Right ventricle myocardium superior (tissue), 1 donor: ENCODE measurements around the gene HRK. TPM values are rescaled to one million over a fixed set of nuclear protein-coding genes. Genes with fewer than 3 reads are reported as not detected.

Source experiments
- ATAC-seq: fragments of 200-7000 bp; cut with Tn5 transposase; one replicate; pipeline ENCODE4 v1.9.1; 2020; ENCODE audit warnings: mild to moderate bottlenecking; ENCODE audit not compliant: poor library complexity
- DNase-seq: peaks from one replicate; pipeline ENCODE4 v3.0.0-alpha.2; 2020
- intact Hi-C: fragments of 100-400 bp; cut with DNase I; formaldehyde crosslinking; loops from one replicate; pipeline ENCODE4 v1.11.2; 2022
- long read RNA-seq: library from polyadenylated mRNA; unstranded; transcript quantifications from one replicate; pipeline ENCODE4 v2.0.0, GENCODE V29; 2021
- total RNA-seq: library from RNA; stranded (reverse); fragmentation: NEBNext Ultra II Directional; extraction: Animal tissue kit (Norgen Biotek cat#: 25700); gene quantifications from one replicate; pipeline ENCODE4 v1.2.1, GENCODE V29; 2021
- donor health status: DM: no; HTN: yes; CAD: no; lungs with severe emphysema.

HRK gene
- total RNA-seq: 0.27 TPM
- long read RNA-seq, full-length matches to known transcripts: 1 of 1 reads
- long read RNA-seq, partial matches to known transcripts: 0 of 1 reads
- long read RNA-seq, other reads (novel, unspliced or antisense): 0 of 1 reads

- intact Hi-C loops: loop anchor here (5.0 kb wide), 1 partner anchor 179 kb away; no protein-coding TSS in a partner anchor
- no peak for DNase-seq
- peak; percentile 21 for ATAC-seq
These were observed at the start of gene HRK for GRCh38 chr12:116881325-116881876. Gene HRK, minus strand, starts transcription at chr12:116881441. Its CDS starts 134 bp downstream, at chr12:116881307.

GRCh38 chr12:116929885-116930284 lies 48.6 kb upstream of the HRK start:
- ATAC-seq: no peak
- intact Hi-C loops: no loop called here
- no peak for DNase-seq

- ATAC-seq: no peak
These were observed 47.3 kb upstream of the HRK start for GRCh38 chr12:116928504-116928903.

DNA sequence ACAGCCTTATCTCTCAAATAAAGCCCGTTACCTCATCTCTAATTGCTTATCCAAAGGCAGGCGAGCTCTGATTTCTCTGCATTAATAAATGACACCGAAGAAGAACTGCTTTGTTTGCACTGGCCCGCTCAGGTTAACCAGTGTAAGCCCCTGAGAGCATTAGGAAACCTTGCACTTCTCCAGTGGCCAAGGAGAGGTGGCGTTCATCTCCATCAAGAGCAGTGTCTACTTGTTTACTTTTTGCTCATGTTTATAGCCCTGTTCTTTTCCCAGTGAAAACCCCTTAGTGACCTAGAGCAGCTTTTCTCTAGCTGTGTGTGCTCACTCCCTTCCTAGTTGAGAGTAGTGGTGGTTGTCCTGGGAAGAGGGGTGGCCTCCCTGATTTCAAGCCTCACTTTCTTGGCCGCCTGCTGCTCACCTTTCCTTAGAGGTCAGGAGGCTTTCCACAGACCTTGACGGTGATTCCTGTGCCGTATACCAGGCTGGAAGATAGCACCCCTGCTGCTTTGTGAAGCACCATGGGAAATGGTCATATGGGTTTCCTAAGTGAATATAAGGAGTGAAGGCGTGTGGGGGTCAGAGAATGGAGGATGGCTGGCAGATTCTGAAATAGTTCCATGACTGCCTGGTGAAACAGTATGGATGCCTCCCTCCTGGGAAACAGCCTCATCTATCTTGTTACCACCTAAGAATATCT lies 46.2 kb upstream of the HRK start:
- DNase-seq (no peak), ATAC-seq (peak; percentile 31)

More at GRCh38 chr12:116928504-116928903, 47.3 kb upstream of the HRK start:
- DNase-seq: no peak
- intact Hi-C loops: no loop called here

GRCh38 chr12:116926283-116927243 lies 45.3 kb upstream of the HRK start:
- intact Hi-C loops: no loop called here
- peak; percentile 72 for ATAC-seq
- no peak for DNase-seq

More for the DNA sequence above, 46.2 kb upstream of the HRK start:
- intact Hi-C loops: no loop called here

DNA sequence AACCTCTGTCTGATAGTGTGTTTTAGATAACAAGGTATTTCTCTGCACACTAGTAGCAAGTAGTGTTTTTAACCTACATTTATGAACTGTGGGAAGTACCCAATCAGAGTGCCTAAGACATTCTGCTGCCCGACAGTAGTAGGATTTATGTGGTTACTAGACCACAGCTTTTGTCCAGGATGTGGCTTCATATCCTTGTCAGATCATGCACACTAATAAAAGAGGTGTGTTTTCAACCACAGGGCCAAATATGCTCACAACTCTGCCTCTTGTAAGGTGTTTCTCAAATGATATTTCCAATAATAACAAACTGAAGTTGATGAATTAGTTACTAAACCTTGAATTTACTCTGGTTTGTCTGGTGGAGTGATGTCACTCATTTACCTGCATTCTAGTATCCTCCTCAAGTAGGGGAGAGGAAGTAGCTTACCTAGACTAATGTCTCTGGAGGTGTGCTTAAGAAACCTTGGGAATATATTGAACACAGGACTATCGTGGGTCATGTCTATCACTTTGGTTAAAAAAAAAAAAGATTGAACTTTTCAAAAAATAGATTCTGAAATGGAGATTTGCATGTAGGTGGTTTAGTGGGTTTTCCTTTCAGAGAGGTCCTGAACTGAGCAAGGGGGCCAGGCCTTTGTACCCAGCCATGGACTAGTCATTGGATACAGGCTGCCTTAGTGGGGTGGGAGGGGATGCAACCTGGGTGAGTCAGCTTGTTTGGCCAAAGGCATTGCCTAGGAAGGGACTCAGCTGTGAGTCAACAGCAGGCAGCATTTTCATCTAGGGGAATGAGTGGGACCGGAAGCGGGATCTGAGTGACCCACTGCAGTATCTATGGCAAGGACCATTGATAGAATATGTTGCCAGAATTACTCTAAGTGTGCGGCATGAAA lies 43.6 kb upstream of the HRK start:
- intact Hi-C loops: no loop called here
- ATAC-seq (no peak), DNase-seq (no peak)

GRCh38 chr12:116922194-116922897 lies 41.1 kb upstream of the HRK start:
- DNase-seq (no peak), ATAC-seq (no peak)
- intact Hi-C loops: no loop called here

GRCh38 chr12:116920939-116921338 lies 39.7 kb upstream of the HRK start:
- DNase-seq (no peak), ATAC-seq (no peak)
- intact Hi-C loops: no loop called here

DNA sequence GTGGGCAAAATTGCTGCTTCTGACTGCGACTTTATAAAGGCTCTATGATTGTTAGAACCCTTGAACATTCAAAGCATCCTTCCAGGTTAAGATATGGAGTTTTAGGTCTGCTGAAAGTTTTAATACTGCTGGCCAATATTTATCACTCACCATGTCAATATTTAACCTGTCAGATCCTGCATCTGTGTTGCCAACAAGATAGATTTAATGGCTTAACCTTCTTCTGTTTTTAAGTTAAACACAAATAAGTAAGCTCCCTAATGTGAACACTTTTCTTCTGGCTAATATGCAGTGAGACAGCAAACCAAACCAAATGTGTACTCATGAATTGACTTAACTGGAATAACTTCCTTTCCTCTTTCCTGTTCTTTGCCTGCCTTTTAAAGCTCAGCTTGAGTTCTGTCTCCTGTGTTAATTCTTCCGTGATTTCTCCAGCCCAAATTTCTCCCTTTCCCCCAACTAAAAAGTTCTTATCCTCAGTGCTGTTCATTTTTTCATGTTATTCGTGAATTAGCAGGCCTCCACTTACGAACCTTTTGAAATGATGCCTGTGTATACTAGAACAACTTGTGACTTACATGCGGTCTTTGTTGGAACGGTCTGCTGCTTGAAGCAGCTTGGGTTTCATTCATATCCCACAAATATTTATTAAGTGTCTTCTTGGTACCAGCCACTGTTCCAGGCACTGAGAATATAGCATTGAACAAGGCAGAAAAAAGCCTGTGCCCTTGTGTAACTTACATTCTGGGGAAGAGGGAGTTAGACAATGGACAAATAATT lies 38.7 kb upstream of the HRK start:
- intact Hi-C loops: loop anchor here (10.0 kb wide), 1 partner anchor 95 kb away; no protein-coding TSS in a partner anchor
- ATAC-seq: no peak
- DNase-seq: no peak

GRCh38 chr12:116919247-116919661 lies 38.0 kb upstream of the HRK start:
- DNase-seq (no peak), ATAC-seq (no peak)
- intact Hi-C loops: loop anchor here (10.0 kb wide), 1 partner anchor 96 kb away; no protein-coding TSS in a partner anchor

DNA sequence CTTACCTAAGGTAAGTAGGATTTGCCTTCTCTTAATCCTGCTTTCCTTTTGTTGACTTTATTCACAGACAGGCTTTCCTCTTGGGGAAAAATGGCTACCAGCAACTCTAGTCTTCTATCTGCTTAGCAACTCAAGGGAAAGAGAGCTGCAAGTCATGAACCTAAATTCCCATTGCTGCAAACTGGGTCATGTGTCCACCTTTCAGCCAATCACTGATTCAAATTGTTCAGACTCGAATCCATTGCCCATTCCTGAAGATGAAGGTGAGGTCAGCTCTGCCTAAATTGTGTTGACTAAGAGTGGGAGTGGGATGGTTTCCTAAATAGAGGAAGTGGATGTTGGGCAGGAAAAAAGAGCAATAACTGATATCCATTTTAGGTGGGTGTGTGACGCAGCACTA lies 37.2 kb upstream of the HRK start:
- ATAC-seq (no peak), DNase-seq (no peak)
- intact Hi-C loops: loop anchor here (10.0 kb wide), 1 partner anchor 96 kb away; no protein-coding TSS in a partner anchor

GRCh38 chr12:116916714-116917114 lies 35.5 kb upstream of the HRK start:
- peak; percentile 73 for ATAC-seq
- intact Hi-C loops: loop anchor here (10.0 kb wide), 1 partner anchor 98 kb away; no protein-coding TSS in a partner anchor

DNA sequence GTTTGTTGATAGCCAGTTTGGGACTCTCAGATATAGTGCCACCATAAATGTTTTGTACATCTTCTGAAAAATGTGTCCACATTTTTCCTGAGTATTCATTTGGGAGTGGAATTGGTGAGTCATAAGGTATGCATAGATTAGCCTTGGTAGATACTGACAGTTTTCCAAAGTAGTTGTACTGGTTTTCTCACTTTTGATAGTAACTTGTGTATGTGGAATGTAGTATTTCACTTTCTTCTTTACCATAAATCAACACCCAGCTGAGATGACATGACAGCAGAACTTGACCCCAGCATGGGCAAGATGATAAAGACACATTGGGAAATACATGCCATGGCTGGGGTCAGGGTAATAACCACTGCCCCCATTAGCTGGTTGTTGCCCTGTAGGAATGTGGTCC lies 34.9 kb upstream of the HRK start:
- intact Hi-C loops: loop anchor here (10.0 kb wide), 1 partner anchor 99 kb away; no protein-coding TSS in a partner anchor
- ATAC-seq: no peak
- no peak for DNase-seq

More at GRCh38 chr12:116916714-116917114, 35.5 kb upstream of the HRK start:
- no peak for DNase-seq

GRCh38 chr12:116915326-116915725 lies 34.1 kb upstream of the HRK start:
- DNase-seq (no peak), ATAC-seq (no peak)
- intact Hi-C loops: loop anchor here (10.0 kb wide), 1 partner anchor 99 kb away; no protein-coding TSS in a partner anchor

GRCh38 chr12:116910645-116911451 lies 29.6 kb upstream of the HRK start, which contains the start of gene FBXW8:
Gene FBXW8, plus strand, starts transcription at chr12:116910950. Its CDS starts 88 bp downstream, at chr12:116911038.
- intact Hi-C loops: loop anchor here (10.0 kb wide), 1 partner anchor 104 kb away; no protein-coding TSS in a partner anchor

More at GRCh38 chr12:116910645-116911451, 29.6 kb upstream of the HRK start, which contains the start of gene FBXW8:
- DNase-seq (peak; percentile 87), ATAC-seq (peak; percentile 96)
